ENCODE measurements around the gene ANKUB1. TPM values are rescaled to one million over a fixed set of nuclear protein-coding genes. Genes with fewer than 3 reads are reported as not detected.

ANKUB1 gene
- total RNA-seq, 3 donors from 2014 or later = not detected

GRCh38 chr3:149720918-149721317 lies 71.4 kb downstream of the ANKUB1 start:
- intact Hi-C loops (cut with DNase I, micrococcal nuclease) = no loop called here
- no peak for TF ChIP-seq CTCF (IDR thresholded peaks at IDR 0.05)
- H3K4me1 ChIP-seq (ENCODE audit: low read depth) = no peaks in the 10 kb centered on the region
- no peak for DNase-seq
- ATAC-seq = no peak
- H3K36me3 ChIP-seq (ENCODE audit: low read depth) = no peaks in the 10 kb centered on the region
- no peak overlapping the region for H3K4me3 ChIP-seq
- H3K9me3 ChIP-seq = peaks cover 6% of the 10 kb centered on the region

GRCh38 chr3:149717391-149718056 lies 74.8 kb downstream of the ANKUB1 start:
- DNase-seq = peak in 1 of 3 donors; percentile 78
- Histone ChIP-seq H3K36me3 (ENCODE audit: low read depth) (no peaks in the 10 kb centered on the region), H3K4me1 (ENCODE audit: low read depth) (no peaks in the 10 kb centered on the region), H3K9me3 (peaks cover 6% of the 10 kb centered on the region), H3K4me3 (no peak overlapping the region)
- peak; percentile 56 for ATAC-seq
- peak; percentile 44 for TF ChIP-seq CTCF (IDR thresholded peaks at IDR 0.05)
- intact Hi-C loops (cut with DNase I, micrococcal nuclease) = loop anchor here (5.0 to 10.0 kb wide), 3 partner anchors 150 to 205 kb away; no protein-coding TSS in a partner anchor

- ATAC-seq (no peak), DNase-seq (no peak)
- no peak overlapping the region for H3K4me3 ChIP-seq
- H3K4me1 ChIP-seq (ENCODE audit: low read depth) = no peaks in the 10 kb centered on the region
- H3K36me3 ChIP-seq (ENCODE audit: low read depth) = no peaks in the 10 kb centered on the region
- intact Hi-C loops (cut with DNase I, micrococcal nuclease) = loop anchor here (5.0 to 10.0 kb wide), 3 partner anchors 150 to 205 kb away; no protein-coding TSS in a partner anchor
- no peak for TF ChIP-seq CTCF (IDR thresholded peaks at IDR 0.05)
- H3K9me3 ChIP-seq = peaks cover 6% of the 10 kb centered on the region
These were observed 75.4 kb downstream of the ANKUB1 start for GRCh38 chr3:149716984-149717383.

GRCh38 chr3:149715247-149715646 lies 77.1 kb downstream of the ANKUB1 start:
- intact Hi-C loops (cut with DNase I, micrococcal nuclease) = loop anchor here (5.0 to 10.0 kb wide), 3 partner anchors 148 to 203 kb away; no protein-coding TSS in a partner anchor
- Histone ChIP-seq H3K36me3 (ENCODE audit: low read depth) (no peaks in the 10 kb centered on the region), H3K4me1 (ENCODE audit: low read depth) (no peaks in the 10 kb centered on the region), H3K9me3 (no peaks in the 10 kb centered on the region), H3K4me3 (no peak overlapping the region)
- no peak for TF ChIP-seq CTCF (IDR thresholded peaks at IDR 0.05)
- no peak for ATAC-seq
- no peak for DNase-seq

- no peak overlapping the region for H3K4me3 ChIP-seq
- no peak for TF ChIP-seq CTCF (IDR thresholded peaks at IDR 0.05)
- H3K4me1 ChIP-seq (ENCODE audit: low read depth) = no peaks in the 10 kb centered on the region
- DNase-seq (no peak), ATAC-seq (no peak)
- no peaks in the 10 kb centered on the region for H3K9me3 ChIP-seq
- intact Hi-C loops (cut with DNase I, micrococcal nuclease) = loop anchor here in 1 of 2 donors (10.0 kb wide), 1 partner anchor 199 kb away; no protein-coding TSS in a partner anchor
- H3K36me3 ChIP-seq (ENCODE audit: low read depth) = no peaks in the 10 kb centered on the region
These were observed 78.4 kb downstream of the ANKUB1 start for GRCh38 chr3:149713730-149714654.

Other genes starting within 250 kb of the ANKUB1 start
- 100 to 1,000 TPM in 1 of 3 donors, 10 to 100 TPM in 2; 11.6 to 217 (median 20.7) TPM for gene WWTR1, start 134.5 kb downstream of the ANKUB1 start, total RNA-seq
- gene COMMD2, start 40.1 kb downstream of the ANKUB1 start, total RNA-seq = 10 to 100 TPM; 19.7 to 26.9 (median 25.4) TPM
- 10 to 100 TPM; 52.6 to 85.0 (median 64.9) TPM for gene RNF13, start 20.7 kb upstream of the ANKUB1 start, total RNA-seq
- gene PFN2, start 178.3 kb upstream of the ANKUB1 start, total RNA-seq = 10 to 100 TPM; 35.5 to 49.9 (median 37.8) TPM

Data from mucosa of descending colon (tissue), 3 donors.